NK-92 treated with Interleukin-12 subunit alpha and Interleukin-12 subunit beta, amount 100 ng/mL, for 24 hours (cell line): ENCODE data around the gene CAVIN2.

Experiments used
- DNase-seq: peaks from one replicate; lab custom pipeline; 2025; lab: John Stamatoyannopoulos, UW

CAVIN2 gene

GRCh38 chr2:191864628-191865374, 17.9 kb upstream of the CAVIN2 start:
- DNase-seq = no peak

GRCh38 chr2:191863988-191864387, 17.1 kb upstream of the CAVIN2 start:
- DNase-seq = no peak

- no peak for DNase-seq
Measured at GRCh38 chr2:191862156-191862775, 15.4 kb upstream of the CAVIN2 start.

- DNase-seq = no peak
Measured at GRCh38 chr2:191860760-191861466, 14.0 kb upstream of the CAVIN2 start.

- no peak for DNase-seq
Measured at GRCh38 chr2:191859681-191860080, 12.8 kb upstream of the CAVIN2 start.

- DNase-seq = no peak
Measured at GRCh38 chr2:191857886-191858285, 11.0 kb upstream of the CAVIN2 start.

- no peak for DNase-seq
Measured at GRCh38 chr2:191857259-191857805, 10.4 kb upstream of the CAVIN2 start.

GRCh38 chr2:191856111-191856876, 9.4 kb upstream of the CAVIN2 start:
- DNase-seq = no peak

GRCh38 chr2:191855382-191855781, 8.5 kb upstream of the CAVIN2 start:
- no peak for DNase-seq

GRCh38 chr2:191854382-191855372, 7.8 kb upstream of the CAVIN2 start:
- no peak for DNase-seq

GRCh38 chr2:191853843-191854242, 7.0 kb upstream of the CAVIN2 start:
- DNase-seq = no peak

- no peak for DNase-seq
Measured at GRCh38 chr2:191851158-191851557, 4.3 kb upstream of the CAVIN2 start.

- DNase-seq = no peak
Measured at GRCh38 chr2:191848771-191849767, 2.2 kb upstream of the CAVIN2 start.

- no peak for DNase-seq
Measured at GRCh38 chr2:191847764-191848163, 876 bp upstream of the CAVIN2 start.

GRCh38 chr2:191845876-191846514, 893 bp downstream of the CAVIN2 start:
- no peak for DNase-seq

- no peak for DNase-seq
Measured at GRCh38 chr2:191845248-191845715, 1.6 kb downstream of the CAVIN2 start.

GRCh38 chr2:191844706-191845105, 2.2 kb downstream of the CAVIN2 start:
- DNase-seq = no peak

GRCh38 chr2:191840921-191841320, 6.0 kb downstream of the CAVIN2 start:
- no peak for DNase-seq
